Measurements from ENCODE around the gene PRKAG3. TPM values are rescaled to one million over a fixed set of nuclear protein-coding genes. Genes with fewer than 3 reads are reported as not detected.
"Not testable (repeated sequence)": the region's sequence is repeated elsewhere in the genome, so short reads cannot be mapped to it uniquely, and the experiment has no call there.

PRKAG3 gene
- total RNA-seq, 1 donor from 2014 or later, result not detected

DNA sequence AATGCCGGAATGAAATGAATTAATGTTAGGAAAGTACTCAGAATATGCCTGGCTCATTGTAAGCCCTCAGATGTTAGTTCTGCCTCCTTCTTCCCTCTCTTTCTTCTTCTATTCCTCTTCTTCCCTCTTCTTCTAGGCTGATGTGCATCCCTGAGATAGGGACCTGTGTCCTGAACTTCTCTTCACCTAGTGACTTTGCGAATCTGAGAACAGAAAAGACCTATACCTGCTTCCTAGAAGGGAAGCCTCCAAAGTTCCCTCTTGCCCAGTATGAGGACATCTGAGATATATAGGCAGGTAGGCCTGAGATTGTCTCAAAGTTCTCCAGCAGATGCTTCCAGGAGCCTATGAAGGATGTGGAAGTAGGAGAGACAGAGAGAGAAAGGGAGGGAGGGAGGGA is 57.7 kb downstream of the PRKAG3 start:
- FAIRE-seq, result no peak
- H3K4me3 ChIP-seq (ENCODE audit: low read depth, low read length), result no peak overlapping the region
- TF ChIP-seq, protein P1, sequence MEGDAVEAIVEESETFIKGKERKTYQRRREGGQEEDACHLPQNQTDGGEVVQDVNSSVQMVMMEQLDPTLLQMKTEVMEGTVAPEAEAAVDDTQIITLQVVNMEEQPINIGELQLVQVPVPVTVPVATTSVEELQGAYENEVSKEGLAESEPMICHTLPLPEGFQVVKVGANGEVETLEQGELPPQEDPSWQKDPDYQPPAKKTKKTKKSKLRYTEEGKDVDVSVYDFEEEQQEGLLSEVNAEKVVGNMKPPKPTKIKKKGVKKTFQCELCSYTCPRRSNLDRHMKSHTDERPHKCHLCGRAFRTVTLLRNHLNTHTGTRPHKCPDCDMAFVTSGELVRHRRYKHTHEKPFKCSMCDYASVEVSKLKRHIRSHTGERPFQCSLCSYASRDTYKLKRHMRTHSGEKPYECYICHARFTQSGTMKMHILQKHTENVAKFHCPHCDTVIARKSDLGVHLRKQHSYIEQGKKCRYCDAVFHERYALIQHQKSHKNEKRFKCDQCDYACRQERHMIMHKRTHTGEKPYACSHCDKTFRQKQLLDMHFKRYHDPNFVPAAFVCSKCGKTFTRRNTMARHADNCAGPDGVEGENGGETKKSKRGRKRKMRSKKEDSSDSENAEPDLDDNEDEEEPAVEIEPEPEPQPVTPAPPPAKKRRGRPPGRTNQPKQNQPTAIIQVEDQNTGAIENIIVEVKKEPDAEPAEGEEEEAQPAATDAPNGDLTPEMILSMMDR (IDR thresholded peaks at IDR 0.05; ENCODE audit: insufficient read depth, low read length, severe bottlenecking), result no peak
- H3K27me3 ChIP-seq (ENCODE audit: control insufficient read depth, insufficient read depth, low read length), result no peaks in the 10 kb centered on the region
- DNase-seq (ENCODE audit: low read depth), result no peak
- no peaks in the 10 kb centered on the region for H3K36me3 ChIP-seq (ENCODE audit: control insufficient read depth, insufficient read depth, low read length)

DNA sequence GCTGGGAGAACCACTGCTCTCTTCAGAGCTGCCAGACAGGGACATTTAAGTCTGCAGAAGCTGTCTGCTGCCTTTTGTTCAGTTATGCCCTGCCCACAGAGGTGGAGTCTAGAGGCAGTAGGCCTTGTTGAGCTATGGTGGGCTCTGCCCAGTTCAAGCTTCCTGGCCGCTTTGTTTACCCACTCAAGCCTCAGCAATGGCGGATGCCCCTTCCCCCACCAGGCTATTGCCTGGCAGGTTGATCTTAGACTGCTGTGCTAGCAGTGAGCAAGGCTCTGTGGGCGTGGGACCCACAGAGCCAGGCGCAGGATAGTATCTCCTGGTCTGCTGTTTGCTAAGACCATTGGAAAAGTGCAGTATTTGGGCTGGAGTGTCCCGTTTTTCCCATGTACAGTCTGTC is 58.8 kb downstream of the PRKAG3 start:
- H3K27me3 ChIP-seq (ENCODE audit: control insufficient read depth, insufficient read depth, low read length); DNase-seq (ENCODE audit: low read depth); H3K36me3 ChIP-seq (ENCODE audit: control insufficient read depth, insufficient read depth, low read length); FAIRE-seq; H3K4me3 ChIP-seq (ENCODE audit: low read depth, low read length): not testable (repeated sequence)

Other genes with a start within 250 kb of the PRKAG3 start
- 0.53 and 1.2 TPM in 2 replicates for gene PLCD4, start 223.9 kb downstream of the PRKAG3 start, total RNA-seq
- 4.2 and 4.7 TPM in 2 replicates for gene ZNF142, start 172.2 kb downstream of the PRKAG3 start, total RNA-seq
- 47.6 and 61.3 TPM in 2 replicates for gene BCS1L, start 172.1 kb downstream of the PRKAG3 start, total RNA-seq
- 32.1 and 51.2 TPM in 2 replicates for gene RNF25, start 159.8 kb downstream of the PRKAG3 start, total RNA-seq
- 5.8 and 8.6 TPM in 2 replicates for gene STK36, start 159.7 kb downstream of the PRKAG3 start, total RNA-seq
- gene TTLL4, start 121.0 kb downstream of the PRKAG3 start, total RNA-seq, result 5.5 and 6.8 TPM in 2 replicates
- 0.13 and 0.26 TPM in 2 replicates for gene CYP27A1, start 49.7 kb downstream of the PRKAG3 start, total RNA-seq
- gene WNT6, start 28.0 kb upstream of the PRKAG3 start, total RNA-seq, result not detected in 2 replicates
- 2.3 and 2.4 TPM in 2 replicates for gene WNT10A, start 49.0 kb upstream of the PRKAG3 start, total RNA-seq
- gene CDK5R2, start 127.9 kb upstream of the PRKAG3 start, total RNA-seq, result not detected in 2 replicates
- gene FEV, start 153.4 kb upstream of the PRKAG3 start, total RNA-seq, result not detected in 2 replicates
- gene CRYBA2, start 161.6 kb upstream of the PRKAG3 start, total RNA-seq, result not detected in 2 replicates
- gene CFAP65, start 209.7 kb upstream of the PRKAG3 start, total RNA-seq, result not detected in 2 replicates
- gene IHH, start 229.1 kb upstream of the PRKAG3 start, total RNA-seq, result not detected in 2 replicates